VCaP (cell line): ENCODE measurements around the gene RAB23.

Source experiments
- H3K27ac ChIP-seq: fragments of 450-650 bp; 2 replicates; pipeline ENCODE4 v1.5.1; 2017
- CTCF ChIP-seq: fragments of 450-650 bp; conservative IDR thresholded peaks from 2 replicates; pipeline ENCODE4 v1.5.1; 2017; ENCODE audit warnings: mild to moderate bottlenecking, moderate library complexity

RAB23 gene

GRCh38 chr6:57252975-57253374 lies 30.9 kb upstream of the RAB23 start:
- TF ChIP-seq CTCF, result no peak

GRCh38 chr6:57252137-57252536 lies 30.0 kb upstream of the RAB23 start:
- TF ChIP-seq CTCF, result no peak
- peak overlapping the region; percentile 32; the same call in 1 of the 2 replicates for H3K27ac ChIP-seq

More at GRCh38 chr6:57252975-57253374, 30.9 kb upstream of the RAB23 start:
- H3K27ac ChIP-seq, result peak overlapping the region; percentile 32; the same call in 1 of the 2 replicates

- no peak overlapping the region for H3K27ac ChIP-seq
- TF ChIP-seq CTCF, result no peak
Measured at GRCh38 chr6:57250348-57250747, 28.2 kb upstream of the RAB23 start.

- no peak for TF ChIP-seq CTCF
- no peak overlapping the region for H3K27ac ChIP-seq
Measured at GRCh38 chr6:57248311-57248895, 26.3 kb upstream of the RAB23 start.

GRCh38 chr6:57247603-57248002 lies 25.5 kb upstream of the RAB23 start:
- peak overlapping the region; percentile 93 for H3K27ac ChIP-seq
- TF ChIP-seq CTCF, result no peak

- TF ChIP-seq CTCF, result no peak
- peak overlapping the region; percentile 93 for H3K27ac ChIP-seq
Measured at GRCh38 chr6:57246307-57246706, 24.2 kb upstream of the RAB23 start.

- peak overlapping the region; percentile 93 for H3K27ac ChIP-seq
- no peak for TF ChIP-seq CTCF
Measured at GRCh38 chr6:57243954-57244353, 21.8 kb upstream of the RAB23 start.

GRCh38 chr6:57243526-57243925 lies 21.4 kb upstream of the RAB23 start:
- H3K27ac ChIP-seq, result peak overlapping the region; percentile 93
